Measurements from ENCODE around the gene MPLKIP.
"Not testable (repeated sequence)": the region's sequence is repeated elsewhere in the genome, so short reads cannot be mapped to it uniquely, and the experiment has no call there.

The MPLKIP gene

DNA sequence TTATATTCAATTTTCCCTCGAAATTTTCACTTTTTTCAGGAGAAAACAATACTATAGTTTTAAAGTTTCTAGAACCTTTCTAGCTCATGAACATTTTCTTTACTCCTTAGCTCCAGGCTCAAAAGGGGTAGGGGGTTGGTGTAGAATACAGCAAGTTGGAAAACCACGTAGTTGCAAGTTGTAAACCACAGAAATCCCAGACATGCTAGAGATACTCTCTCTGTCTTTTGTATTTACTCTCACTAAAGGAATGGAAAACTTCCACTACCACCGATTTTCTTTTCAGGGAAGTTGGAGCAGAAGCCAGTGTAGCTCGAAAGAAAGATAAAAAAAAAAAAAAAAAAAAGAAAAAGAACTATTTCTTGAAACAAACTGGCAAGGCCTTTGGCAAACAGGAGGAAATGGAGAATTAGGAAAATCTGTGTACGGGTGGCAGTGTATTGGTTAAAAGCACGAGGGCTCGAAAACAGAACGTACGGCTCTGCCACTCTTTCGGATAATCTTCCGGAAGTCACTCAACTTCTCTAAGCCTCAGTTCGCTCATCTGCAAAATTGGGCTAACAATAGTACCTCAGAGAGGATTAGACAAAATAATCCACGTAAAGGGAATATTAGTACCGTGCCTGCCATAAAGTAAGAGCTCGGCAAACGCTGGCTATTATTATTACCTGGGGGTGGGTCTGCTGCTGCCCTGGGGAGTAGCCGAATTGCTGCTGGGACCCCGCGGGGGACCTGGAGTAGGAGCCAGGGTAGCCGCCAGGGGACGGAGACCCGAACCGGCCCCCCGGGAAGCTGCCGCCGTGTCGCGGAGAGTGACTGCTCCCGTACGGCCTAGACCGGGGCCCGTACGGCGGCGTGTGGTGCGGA lies 628 bp downstream of the MPLKIP start:
- TF ChIP-seq PRDM1 (tag by site-specific recombination; IDR thresholded peaks at IDR 0.05) (peak; percentile 92), TCF7L2 (IDR thresholded peaks at IDR 0.05; ENCODE audit: borderline replicate concordance, low read depth, low read length) (no peak), ZNF112 (tag by site-specific recombination; IDR thresholded peaks at IDR 0.05) (no peak), GLIS1 (tag by site-specific recombination; IDR thresholded peaks at IDR 0.05) (peak; percentile 78), ZNF211 (tag by site-specific recombination; IDR thresholded peaks at IDR 0.05; ENCODE audit: low read depth) (no peak), GLIS2 (tag by site-specific recombination; IDR thresholded peaks at IDR 0.05) (peak; percentile 79; the same call in 1 of the 2 replicates), ZNF133 (tag by site-specific recombination; IDR thresholded peaks at IDR 0.05) (no peak)
- H3K9me3 ChIP-seq (ENCODE audit: control insufficient read depth, insufficient read depth, low read depth, low read length): no peaks in the 10 kb centered on the region
- H3K36me3 ChIP-seq (ENCODE audit: control insufficient read depth in 2 of 2, insufficient read depth in 1 of 2, low read length in 2 of 2): peaks cover 3 to 6% of the 10 kb centered on the region in 2 experiments; a peak in 2 of 3 replicates
- no peaks in the 10 kb centered on the region; the same call in none of the 2 replicates for H3K4me1 ChIP-seq (ENCODE audit: control insufficient read depth, insufficient read depth, low read length)
- ChIA-PET POLR2A (interaction anchor here (0.5 to 2.2 kb wide), 7 partner anchors 16 to 1607 kb away, joined by 3 to 7 read pairs (median 4); partner anchors contain the start of genes CDK13 and RALA), CTCF (interaction anchor here (0.6 to 1.8 kb wide), 12 partner anchors 9 to 399 kb away, joined by 3 to 7 read pairs (median 3); no protein-coding TSS in a partner anchor)
- peak overlapping the region; percentile 86 for H3K4me3 ChIP-seq (ENCODE audit: low read depth, low read length)
- H3K27ac ChIP-seq (ENCODE audit: extremely low read depth, low read depth, low read length): peak overlapping the region; percentile 77

DNA sequence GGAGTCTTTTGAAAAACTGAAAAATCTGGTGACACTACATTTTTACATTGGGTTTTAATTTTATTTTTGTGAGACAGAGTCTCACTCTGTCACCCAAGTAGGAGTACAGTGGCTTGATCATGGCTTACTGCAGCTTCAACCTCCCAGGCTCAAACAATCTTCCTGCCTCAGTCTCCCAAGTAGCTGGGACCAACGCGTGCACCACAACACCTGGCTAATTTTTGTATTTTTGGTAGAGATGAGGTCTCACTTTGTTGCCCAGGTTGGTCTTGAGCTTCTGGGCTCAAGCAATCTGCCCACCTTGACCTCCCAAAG lies 11.5 kb downstream of the MPLKIP start:
- Histone ChIP-seq H3K36me3 (ENCODE audit: control insufficient read depth in 2 of 2, insufficient read depth in 1 of 2, low read length in 2 of 2) (no peaks in the 10 kb centered on the region; a peak in 1 of 3 replicates), H3K4me1 (ENCODE audit: control insufficient read depth, insufficient read depth, low read length) (no peaks in the 10 kb centered on the region), H3K9me3 (ENCODE audit: control insufficient read depth, insufficient read depth, low read depth, low read length) (no peaks in the 10 kb centered on the region), H3K4me3 (ENCODE audit: low read depth, low read length) (no peak overlapping the region), H3K27ac (ENCODE audit: extremely low read depth, low read depth, low read length) (no peak overlapping the region)
- POLR2A ChIA-PET: no interaction called here
- CTCF ChIA-PET: no interaction called here
- TF ChIP-seq ZNF670 (tag by site-specific recombination; IDR thresholded peaks at IDR 0.05; ENCODE audit: low read depth) (no peak), ZBTB48 (tag by site-specific recombination; IDR thresholded peaks at IDR 0.05) (no peak), ZNF132 (tag by site-specific recombination; IDR thresholded peaks at IDR 0.05; ENCODE audit: borderline replicate concordance) (no peak), ZFP3 (tag by site-specific recombination; IDR thresholded peaks at IDR 0.05; ENCODE audit: low read depth) (no peak), ZNF548 (tag by site-specific recombination; IDR thresholded peaks at IDR 0.05) (no peak), ZNF596 (tag by site-specific recombination; IDR thresholded peaks at IDR 0.05) (no peak), IKZF3 (tag by site-specific recombination; IDR thresholded peaks at IDR 0.05) (no peak), HOXC10 (CRISPR knock-in tag; IDR thresholded peaks at IDR 0.05) (no peak), ZNF10 (tag by site-specific recombination; IDR thresholded peaks at IDR 0.05) (no peak), ZNF24 (tag by site-specific recombination; IDR thresholded peaks at IDR 0.05) (no peak), ZNF423 (tag by site-specific recombination; IDR thresholded peaks at IDR 0.05) (no peak)
- TF ChIP-seq, protein P1, sequence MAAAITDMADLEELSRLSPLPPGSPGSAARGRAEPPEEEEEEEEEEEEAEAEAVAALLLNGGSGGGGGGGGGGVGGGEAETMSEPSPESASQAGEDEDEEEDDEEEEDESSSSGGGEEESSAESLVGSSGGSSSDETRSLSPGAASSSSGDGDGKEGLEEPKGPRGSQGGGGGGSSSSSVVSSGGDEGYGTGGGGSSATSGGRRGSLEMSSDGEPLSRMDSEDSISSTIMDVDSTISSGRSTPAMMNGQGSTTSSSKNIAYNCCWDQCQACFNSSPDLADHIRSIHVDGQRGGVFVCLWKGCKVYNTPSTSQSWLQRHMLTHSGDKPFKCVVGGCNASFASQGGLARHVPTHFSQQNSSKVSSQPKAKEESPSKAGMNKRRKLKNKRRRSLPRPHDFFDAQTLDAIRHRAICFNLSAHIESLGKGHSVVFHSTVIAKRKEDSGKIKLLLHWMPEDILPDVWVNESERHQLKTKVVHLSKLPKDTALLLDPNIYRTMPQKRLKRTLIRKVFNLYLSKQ (tag by site-specific recombination; IDR thresholded peaks at IDR 0.05; ENCODE audit: borderline replicate concordance): no peak
- TF ChIP-seq, protein P2, sequence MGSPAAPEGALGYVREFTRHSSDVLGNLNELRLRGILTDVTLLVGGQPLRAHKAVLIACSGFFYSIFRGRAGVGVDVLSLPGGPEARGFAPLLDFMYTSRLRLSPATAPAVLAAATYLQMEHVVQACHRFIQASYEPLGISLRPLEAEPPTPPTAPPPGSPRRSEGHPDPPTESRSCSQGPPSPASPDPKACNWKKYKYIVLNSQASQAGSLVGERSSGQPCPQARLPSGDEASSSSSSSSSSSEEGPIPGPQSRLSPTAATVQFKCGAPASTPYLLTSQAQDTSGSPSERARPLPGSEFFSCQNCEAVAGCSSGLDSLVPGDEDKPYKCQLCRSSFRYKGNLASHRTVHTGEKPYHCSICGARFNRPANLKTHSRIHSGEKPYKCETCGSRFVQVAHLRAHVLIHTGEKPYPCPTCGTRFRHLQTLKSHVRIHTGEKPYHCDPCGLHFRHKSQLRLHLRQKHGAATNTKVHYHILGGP (tag by site-specific recombination; IDR thresholded peaks at IDR 0.05): no peak
- TF ChIP-seq, protein P3, sequence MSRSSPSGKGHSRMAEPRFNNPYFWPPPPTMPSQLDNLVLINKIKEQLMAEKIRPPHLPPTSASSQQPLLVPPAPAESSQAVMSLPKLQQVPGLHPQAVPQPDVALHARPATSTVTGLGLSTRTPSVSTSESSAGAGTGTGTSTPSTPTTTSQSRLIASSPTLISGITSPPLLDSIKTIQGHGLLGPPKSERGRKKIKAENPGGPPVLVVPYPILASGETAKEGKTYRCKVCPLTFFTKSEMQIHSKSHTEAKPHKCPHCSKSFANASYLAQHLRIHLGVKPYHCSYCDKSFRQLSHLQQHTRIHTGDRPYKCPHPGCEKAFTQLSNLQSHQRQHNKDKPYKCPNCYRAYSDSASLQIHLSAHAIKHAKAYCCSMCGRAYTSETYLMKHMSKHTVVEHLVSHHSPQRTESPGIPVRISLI (tag by site-specific recombination; IDR thresholded peaks at IDR 0.05): no peak
- TF ChIP-seq, protein P4, sequence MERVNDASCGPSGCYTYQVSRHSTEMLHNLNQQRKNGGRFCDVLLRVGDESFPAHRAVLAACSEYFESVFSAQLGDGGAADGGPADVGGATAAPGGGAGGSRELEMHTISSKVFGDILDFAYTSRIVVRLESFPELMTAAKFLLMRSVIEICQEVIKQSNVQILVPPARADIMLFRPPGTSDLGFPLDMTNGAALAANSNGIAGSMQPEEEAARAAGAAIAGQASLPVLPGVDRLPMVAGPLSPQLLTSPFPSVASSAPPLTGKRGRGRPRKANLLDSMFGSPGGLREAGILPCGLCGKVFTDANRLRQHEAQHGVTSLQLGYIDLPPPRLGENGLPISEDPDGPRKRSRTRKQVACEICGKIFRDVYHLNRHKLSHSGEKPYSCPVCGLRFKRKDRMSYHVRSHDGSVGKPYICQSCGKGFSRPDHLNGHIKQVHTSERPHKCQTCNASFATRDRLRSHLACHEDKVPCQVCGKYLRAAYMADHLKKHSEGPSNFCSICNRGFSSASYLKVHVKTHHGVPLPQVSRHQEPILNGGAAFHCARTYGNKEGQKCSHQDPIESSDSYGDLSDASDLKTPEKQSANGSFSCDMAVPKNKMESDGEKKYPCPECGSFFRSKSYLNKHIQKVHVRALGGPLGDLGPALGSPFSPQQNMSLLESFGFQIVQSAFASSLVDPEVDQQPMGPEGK (tag by site-specific recombination; IDR thresholded peaks at IDR 0.05): no peak

DNA sequence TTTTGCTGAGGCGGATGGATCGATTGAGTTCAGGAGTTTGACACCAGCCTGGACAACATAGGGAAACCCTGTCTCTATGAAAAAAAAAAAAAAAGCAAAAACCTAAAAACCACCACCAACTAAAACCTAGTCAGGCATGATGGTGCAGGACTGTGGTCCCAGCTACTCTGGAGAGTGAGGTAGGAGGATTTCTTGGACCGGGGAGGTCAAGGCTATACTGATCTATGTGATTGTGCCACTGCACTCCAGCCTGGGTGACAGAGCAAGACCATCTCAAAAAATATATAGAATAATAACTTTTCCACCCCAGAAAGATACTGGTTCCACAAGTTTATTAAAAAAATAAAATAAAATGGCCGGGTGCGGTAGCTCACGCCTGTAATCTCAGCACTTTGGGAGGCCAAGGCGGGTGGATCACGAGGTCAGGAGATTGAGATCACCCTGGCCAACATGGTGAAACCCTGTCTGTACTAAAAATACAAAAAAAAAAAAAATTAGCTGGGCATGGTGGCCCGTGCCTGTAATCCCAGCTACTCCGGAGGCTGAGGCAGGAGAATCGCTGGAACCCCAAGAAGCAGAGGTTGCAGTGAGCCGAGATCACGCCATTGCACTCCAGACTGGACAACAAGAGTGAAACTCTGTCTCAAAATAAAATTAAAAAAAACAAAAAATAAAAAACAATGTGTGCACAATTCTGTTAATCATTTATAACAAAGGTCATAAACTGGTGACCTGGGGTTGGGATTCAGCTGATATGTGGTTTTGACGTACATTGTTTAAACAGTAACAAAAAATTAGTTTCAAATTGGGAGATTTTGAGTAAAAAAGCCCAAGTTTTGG lies 12.1 kb downstream of the MPLKIP start:
- CTCF ChIA-PET; H3K36me3 ChIP-seq (ENCODE audit: control insufficient read depth in 2 of 2, insufficient read depth in 1 of 2, low read length in 2 of 2); POLR2A ChIA-PET; H3K27ac ChIP-seq (ENCODE audit: extremely low read depth, low read depth, low read length); H3K4me3 ChIP-seq (ENCODE audit: low read depth, low read length); H3K9me3 ChIP-seq (ENCODE audit: control insufficient read depth, insufficient read depth, low read depth, low read length); H3K4me1 ChIP-seq (ENCODE audit: control insufficient read depth, insufficient read depth, low read length): not testable (repeated sequence)
